Activated CD4-positive, alpha-beta T cell treated with anti-CD3 and anti-CD28 coated beads, Interleukin-2, amount 10 ng/mL, durations not matched to agents 24 days and 14 days (primary cell): ENCODE data around the gene FOXI3. TPM values are rescaled to one million over a fixed set of nuclear protein-coding genes. Genes with fewer than 3 reads are reported as not detected.
"Not testable (repeated sequence)": the region's sequence is repeated elsewhere in the genome, so short reads cannot be mapped to it uniquely, and the experiment has no call there.

ENCODE experiments used
- DNase-seq: peaks from one replicate; pipeline ENCODE4 v3.0.0; 2022
- H3K27ac Mint-ChIP-seq: one replicate; pipeline ENCODE4 v1.8.0; 2022; ENCODE audit warnings: mild to moderate bottlenecking, mixed read lengths
- H3K27me3 Mint-ChIP-seq: one replicate; pipeline ENCODE4 v1.8.0; 2022; ENCODE audit warnings: mixed read lengths
- H3K36me3 Mint-ChIP-seq: one replicate; pipeline ENCODE4 v1.8.0; 2022; ENCODE audit warnings: low read depth, mild to moderate bottlenecking, mixed read lengths
- H3K4me1 Mint-ChIP-seq: one replicate; pipeline ENCODE4 v1.8.0; 2021; ENCODE audit warnings: mixed read lengths
- H3K4me3 Mint-ChIP-seq: one replicate; pipeline ENCODE4 v1.8.0; 2022; ENCODE audit warnings: mild to moderate bottlenecking, moderate library complexity, mixed read lengths
- H3K9me3 Mint-ChIP-seq: one replicate; pipeline ENCODE4 v1.8.0; 2021; ENCODE audit warnings: mixed read lengths
- intact Hi-C: fragments of 100-400 bp; cut with micrococcal nuclease; formaldehyde crosslinking; loops from one replicate; pipeline ENCODE4 v1.15.1; 2023
- total RNA-seq: library from RNA; stranded (reverse); gene quantifications from 2 replicates; pipeline ENCODE4 v1.2.3, GENCODE V29; 2022

The FOXI3 gene
- total RNA-seq, 1 donor from 2014 or later: not detected

DNA sequence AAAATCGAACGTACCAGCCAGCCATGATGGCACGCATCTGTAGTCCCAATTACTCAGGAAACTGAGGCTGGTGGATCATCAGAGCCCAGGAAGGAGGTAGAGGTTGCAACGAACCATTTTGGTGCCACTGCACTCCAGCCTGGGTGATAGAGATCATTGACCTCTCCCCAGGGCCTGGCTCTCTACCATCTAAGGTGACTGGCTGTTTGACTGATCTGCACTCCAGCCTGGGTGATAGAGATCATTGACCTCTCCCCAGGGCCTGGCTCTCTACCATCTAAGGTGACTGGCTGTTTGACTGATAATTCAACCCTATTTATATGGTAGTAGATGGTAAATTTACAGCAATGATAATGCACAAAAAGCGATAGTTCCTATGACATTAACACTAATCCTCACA lies 43.6 kb downstream of the FOXI3 start:
- H3K4me1 Mint-ChIP-seq, intact Hi-C loops, H3K36me3 Mint-ChIP-seq, H3K27ac Mint-ChIP-seq, H3K9me3 Mint-ChIP-seq, H3K4me3 Mint-ChIP-seq, DNase-seq, H3K27me3 Mint-ChIP-seq: not testable (repeated sequence)

DNA sequence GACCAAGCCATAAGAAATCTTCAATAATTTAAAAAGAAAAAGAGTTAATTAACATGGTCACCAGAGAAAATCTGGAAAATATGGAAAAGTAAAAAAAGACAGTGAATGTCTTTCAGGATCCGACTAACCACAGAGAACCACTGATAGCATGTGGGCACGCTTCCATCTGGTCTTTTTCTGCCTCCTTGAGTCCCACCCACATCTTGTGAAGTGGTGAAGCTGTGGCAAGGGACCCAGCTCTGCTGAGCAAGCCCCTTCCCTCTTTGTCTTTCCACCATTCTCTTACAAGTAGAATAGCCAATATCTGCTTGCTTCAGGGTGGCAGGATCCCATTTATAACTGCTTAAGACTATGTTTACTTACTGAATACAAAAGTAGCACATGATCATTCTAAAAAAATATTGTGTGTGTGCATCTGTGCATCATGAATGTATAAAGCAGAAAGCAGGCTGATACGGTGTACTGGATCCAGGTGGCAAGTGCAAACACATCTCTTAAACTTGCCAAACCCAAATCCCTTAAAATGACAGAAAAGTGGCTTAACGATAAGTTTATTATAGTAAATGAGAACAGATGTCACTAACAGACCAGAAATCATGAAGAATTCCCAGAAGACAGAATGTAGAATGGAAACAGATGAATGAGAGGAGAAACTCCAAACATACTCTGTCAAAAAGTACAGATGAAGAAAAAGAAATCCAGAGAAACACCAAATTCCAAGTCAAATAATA lies 52.3 kb downstream of the FOXI3 start:
- peaks cover 8% of the 10 kb centered on the region for H3K27me3 Mint-ChIP-seq
- H3K4me3 Mint-ChIP-seq: no peak overlapping the region
- DNase-seq: no peak
- H3K9me3 Mint-ChIP-seq: no peaks in the 10 kb centered on the region
- H3K27ac Mint-ChIP-seq: no peak overlapping the region
- intact Hi-C loops: no loop called here
- H3K36me3 Mint-ChIP-seq: no peaks in the 10 kb centered on the region
- no peaks in the 10 kb centered on the region for H3K4me1 Mint-ChIP-seq

DNA sequence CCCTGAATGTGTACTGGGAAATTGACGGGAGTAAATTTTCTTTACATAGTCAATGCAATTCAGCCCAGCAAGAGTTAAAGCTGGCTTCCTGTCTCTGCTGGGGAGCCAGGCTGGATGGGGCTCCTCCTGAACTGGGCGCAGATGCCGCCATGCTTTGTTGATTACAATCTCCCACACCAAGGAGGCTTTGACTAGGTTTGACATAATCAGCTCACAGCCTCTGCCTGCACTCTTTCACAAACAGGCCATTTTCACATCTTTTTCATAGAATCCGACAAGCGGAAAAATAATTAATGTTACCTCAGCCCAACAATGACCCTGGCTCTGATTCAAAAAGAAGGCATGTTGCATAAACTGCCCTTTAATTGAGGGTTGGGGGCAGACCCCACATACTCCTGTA lies 54.3 kb downstream of the FOXI3 start:
- intact Hi-C loops: no loop called here

More for the DNA sequence above, 54.3 kb downstream of the FOXI3 start:
- no peaks in the 10 kb centered on the region for H3K9me3 Mint-ChIP-seq
- H3K27me3 Mint-ChIP-seq: peaks cover 6% of the 10 kb centered on the region
- H3K4me3 Mint-ChIP-seq: no peak overlapping the region
- DNase-seq: no peak
- no peaks in the 10 kb centered on the region for H3K36me3 Mint-ChIP-seq
- no peak overlapping the region for H3K27ac Mint-ChIP-seq
- no peaks in the 10 kb centered on the region for H3K4me1 Mint-ChIP-seq

Other genes starting within 250 kb of the FOXI3 start
- gene EIF2AK3, start 174.8 kb upstream of the FOXI3 start, total RNA-seq: 20.2 and 22.8 TPM in 2 replicates
- 80.6 and 86.5 TPM in 2 replicates for gene RPIA, start 239.0 kb upstream of the FOXI3 start, total RNA-seq